Small intestine (tissue), 7 donors: Measurements from ENCODE around the gene FAAP20. TPM values are rescaled to one million over a fixed set of nuclear protein-coding genes. Genes with fewer than 3 reads are reported as not detected.
A peak's percentile ranks its signal among the peaks of the same experiment; 100 is the strongest.

Experiments used
- DNase-seq, 2 donors: peaks; one replicate each; pipeline versions ENCODE4 v3.0.0 to v3.0.0-alpha.2; 2013
- FAIRE-seq: peaks from 2 replicates; lab custom pipeline; 2012; peaks lifted over from hg19 to GRCh38; lab: Jason Lieb, UNC
- H3K27ac ChIP-seq, 3 donors: one replicate each; pipeline ENCODE4 v1.5.1; 2013; ENCODE audit warnings: low read length in 2 of 3, mild to moderate bottlenecking in 2 of 3, control low read depth in 1 of 3, inconsistent platforms in 1 of 3, low read depth in 1 of 3, moderate library complexity in 1 of 3
- H3K27me3 ChIP-seq, 3 donors: one replicate each; pipeline ENCODE4 v1.6.1; 2013; ENCODE audit warnings: low read length in 3 of 3, inconsistent platforms in 1 of 3; ENCODE audit not compliant: control insufficient read depth in 3 of 3, insufficient read depth in 3 of 3
- H3K36me3 ChIP-seq, 3 donors: one replicate each; pipeline ENCODE4 v1.6.1; 2013; ENCODE audit warnings: low read length in 3 of 3, inconsistent platforms in 1 of 3, low read depth in 1 of 3, mild to moderate bottlenecking in 1 of 3, moderate library complexity in 1 of 3; ENCODE audit not compliant: control insufficient read depth in 3 of 3, insufficient read depth in 2 of 3
- H3K4me1 ChIP-seq, 3 donors: one replicate each; pipeline ENCODE4 v1.6.1; 2013; ENCODE audit warnings: low read length in 2 of 3, inconsistent platforms in 1 of 3, low read depth in 1 of 3, mild to moderate bottlenecking in 1 of 3, moderate library complexity in 1 of 3; ENCODE audit not compliant: control insufficient read depth in 3 of 3, insufficient read depth in 2 of 3
- H3K4me3 ChIP-seq, 3 donors: one replicate each; pipeline ENCODE4 v1.5.1; 2013; ENCODE audit warnings: low read length in 3 of 3, control low read depth in 1 of 3, inconsistent platforms in 1 of 3, low read depth in 1 of 3, mild to moderate bottlenecking in 1 of 3, moderate library complexity in 1 of 3
- H3K9me3 ChIP-seq, 2 donors: one replicate each; pipeline ENCODE4 v1.6.1; 2013; ENCODE audit warnings: low read depth in 1 of 2, low read length in 1 of 2; ENCODE audit not compliant: control insufficient read depth in 2 of 2, insufficient read depth in 1 of 2
- WGBS, 3 donors: extraction: QIAGEN DNeasy Blood & Tissue Kit; methylation state at CpG; one replicate each; pipeline ENCODE4 v1.1.7; 2013; 5-methylcytosine and 5-hydroxymethylcytosine counted together
- polyA plus RNA-seq, 4 donors: library from polyadenylated mRNA; stranded (reverse) in 3 of 4; unstranded in 1 of 4; fragments of 200-250 nt in 3 of 4; fragments of 120-200 nt in 1 of 4; gene quantifications; one replicate each; pipeline versions ENCODE4 v1.2.1 to v1.2.3, GENCODE V29; 2013
- donor health status: healthy with polysubstance abuse.
- donor health status: control.
- donor health status: control.
- donor health status: Bipolar disorder and iron deficiency.
- donor health status: healthy.

FAAP20 gene
- polyA plus RNA-seq, 4 donors, result 20.6 to 52.3 (median 45.4) TPM

- Histone ChIP-seq H3K9me3 (no peaks in the 10 kb centered on the region), H3K27me3 (no peaks in the 10 kb centered on the region), H3K27ac (no peak overlapping the region), H3K4me1 (peaks cover 7 to 70% (median 10%) of the 10 kb centered on the region in 3 donors), H3K4me3 (no peak overlapping the region), H3K36me3 (no peaks in the 10 kb centered on the region)
- FAIRE-seq (no peak), DNase-seq (no peak)
- 78 to 86% (median 82%) methylated on average over 17 to 19 of the region's 19 CpGs for WGBS, 3 donors
Measured at GRCh38 chr1:2210084-2210653, 15.6 kb upstream of the FAAP20 start.

- Histone ChIP-seq H3K4me1 (peaks cover 7 to 67% (median 10%) of the 10 kb centered on the region in 3 donors), H3K9me3 (no peaks in the 10 kb centered on the region), H3K27ac (peak overlapping the region in 1 of 3 donors; percentile 5), H3K27me3 (no peaks in the 10 kb centered on the region), H3K36me3 (no peaks in the 10 kb centered on the region), H3K4me3 (no peak overlapping the region)
- DNase-seq, result no peak
- FAIRE-seq, result no peak
- 73 to 88% (median 84%) methylated on average over 18 of the region's 18 CpGs for WGBS, 3 donors
Measured at GRCh38 chr1:2209400-2210083, 15.0 kb upstream of the FAAP20 start.

GRCh38 chr1:2208309-2209239 is 14.0 kb upstream of the FAAP20 start:
- FAIRE-seq, result no peak

GRCh38 chr1:2206813-2207487 is 12.4 kb upstream of the FAAP20 start:
- FAIRE-seq, result no peak
- DNase-seq, result no peak

More at GRCh38 chr1:2208309-2209239, 14.0 kb upstream of the FAAP20 start:
- Histone ChIP-seq H3K27me3 (no peaks in the 10 kb centered on the region), H3K4me1 (peaks cover 7 to 63% (median 13%) of the 10 kb centered on the region in 3 donors), H3K27ac (peak overlapping the region in 2 of 3 donors; percentile 73 to 78), H3K36me3 (no peaks in the 10 kb centered on the region), H3K9me3 (no peaks in the 10 kb centered on the region), H3K4me3 (no peak overlapping the region)
- peak in 1 of 2 donors; percentile 80 for DNase-seq
- 43 to 58% (median 47%) methylated on average over 23 to 24 of the region's 24 CpGs for WGBS, 3 donors

GRCh38 chr1:2205191-2205952 is 10.8 kb upstream of the FAAP20 start:
- Histone ChIP-seq H3K27me3 (no peaks in the 10 kb centered on the region), H3K4me1 (peaks cover 4 to 46% (median 8%) of the 10 kb centered on the region in 3 donors), H3K36me3 (no peaks in the 10 kb centered on the region), H3K9me3 (no peaks in the 10 kb centered on the region), H3K27ac (peak overlapping the region; percentile 4 to 79 (median 51)), H3K4me3 (peak overlapping the region; percentile 32 to 50 (median 32))
- 7 to 9% (median 8%) methylated on average over 37 to 83 of the region's 84 CpGs for WGBS, 3 donors
- DNase-seq (peak; percentile 94 to 95), FAIRE-seq (no peak)

More at GRCh38 chr1:2206813-2207487, 12.4 kb upstream of the FAAP20 start:
- Histone ChIP-seq H3K27ac (peak overlapping the region in 2 of 3 donors; percentile 61 to 73), H3K36me3 (no peaks in the 10 kb centered on the region), H3K27me3 (no peaks in the 10 kb centered on the region), H3K4me3 (no peak overlapping the region), H3K4me1 (peaks cover 4 to 47% (median 8%) of the 10 kb centered on the region in 3 donors), H3K9me3 (no peaks in the 10 kb centered on the region)
- 55 to 76% (median 71%) methylated on average over 14 to 16 of the region's 16 CpGs for WGBS, 3 donors

- Histone ChIP-seq H3K27ac (peak overlapping the region in 2 of 3 donors; percentile 59 to 89), H3K4me3 (peak overlapping the region; percentile 19 to 45 (median 35)), H3K36me3 (no peaks in the 10 kb centered on the region), H3K9me3 (no peaks in the 10 kb centered on the region), H3K4me1 (peaks cover 4 to 49% (median 8%) of the 10 kb centered on the region in 3 donors), H3K27me3 (no peaks in the 10 kb centered on the region)
- DNase-seq, result peak in 1 of 2 donors; percentile 78
- no peak for FAIRE-seq
- WGBS, 3 donors, result 5 to 9% (median 6%) methylated on average over 26 to 45 of the region's 60 CpGs
Measured at GRCh38 chr1:2204415-2205190, 10.0 kb upstream of the FAAP20 start.
